GM12878 (cell line): Measurements from ENCODE around the gene CDHR5. TPM values are rescaled to one million over a fixed set of nuclear protein-coding genes. Genes with fewer than 3 reads are reported as not detected.

ENCODE experiments used
- ATAC-seq: fragments of 200-7000 bp; cut with Tn5 transposase; 3 replicates; pipeline ENCODE4 v1.9.1; 2020; ENCODE audit warnings: mild to moderate bottlenecking, moderate library complexity
- BruUV-seq: library from RNA; stranded (reverse); fragments of 400-500 nt; replicated peaks from 2 replicates; lab custom pipeline; 2021; lab: Mats Ljungman, UMichigan
- CTCF ChIA-PET: fragments of 300-600 bp; sonication (Branson Sonifier 250); formaldehyde crosslinking; extraction: SDS; loops from one replicate; lab custom pipeline; 2021; ENCODE audit warnings: inconsistent platforms; lab: Yijun Ruan, JAX
- POLR2A ChIA-PET: fragments of 350-600 bp; formaldehyde crosslinking; extraction: SDS; loops from one replicate; lab custom pipeline; 2021; ENCODE audit warnings: inconsistent platforms; lab: Charles Lee
- RAD21 ChIA-PET: fragments of 300-600 bp; sonication (Branson Sonifier 250); formaldehyde crosslinking; loops from one replicate; lab custom pipeline; 2023; ENCODE audit warnings: antibody characterized with exemption; ENCODE audit not compliant: unreplicated experiment; lab: Charles Lee
- SMC1A ChIA-PET: fragments of 300-600 bp; sonication (Branson Sonifier 250); formaldehyde crosslinking; loops from one replicate; lab custom pipeline; 2023; ENCODE audit not compliant: unreplicated experiment, uncharacterized antibody; lab: Charles Lee
- DNase-seq: peaks from one replicate; pipeline ENCODE4 v3.0.0-alpha.2; 2011; ENCODE audit warnings: low read depth, low spot score
- FAIRE-seq: peaks from 3 replicates; lab custom pipeline; 2011; peaks lifted over from hg19 to GRCh38; lab: Jason Lieb, UNC
- H2AFZ ChIP-seq: 2 replicates; pipeline ENCODE4 v1.6.0; 2011; ENCODE audit warnings: low read depth, low read length, control low read depth; ENCODE audit not compliant: control insufficient read depth
- H3K27ac ChIP-seq: 2 replicates; pipeline ENCODE4 v1.5.1; 2011; ENCODE audit warnings: control low read depth; ENCODE audit not compliant: control insufficient read depth, insufficient read depth
- H3K27me3 ChIP-seq, 2 experiments: replicated peaks in 1 of 2; 2 replicates each; pipeline versions ENCODE4 v1.6.0 to v1.6.1; 2011; ENCODE audit warnings: low read length in 1 of 2; ENCODE audit not compliant: control insufficient read depth in 2 of 2, insufficient read depth in 2 of 2
- H3K36me3 ChIP-seq, 2 experiments: 2 replicates each; pipeline ENCODE4 v1.5.1; 2011; ENCODE audit warnings: low read length in 1 of 2; ENCODE audit not compliant: control insufficient read depth in 2 of 2, insufficient read depth in 2 of 2
- H3K4me1 ChIP-seq: 2 replicates; pipeline ENCODE4 v1.6.1; 2011; ENCODE audit warnings: mild to moderate bottlenecking, low read length, moderate library complexity, mixed read lengths; ENCODE audit not compliant: control insufficient read depth, insufficient read depth
- H3K4me2 ChIP-seq: 2 replicates; pipeline ENCODE4 v1.6.0; 2011; ENCODE audit warnings: control low read depth; ENCODE audit not compliant: control insufficient read depth, insufficient read depth
- H3K4me3 ChIP-seq: fragments of 200-600 bp; sonication (generic); 2 replicates; pipeline ENCODE4 v1.5.1; 2016
- H3K79me2 ChIP-seq: 2 replicates; pipeline ENCODE4 v1.6.0; 2011; ENCODE audit warnings: low read length; ENCODE audit not compliant: control insufficient read depth, insufficient read depth
- H3K9ac ChIP-seq: 2 replicates; pipeline ENCODE4 v1.8.0; 2011; ENCODE audit warnings: low read length, control low read depth, mixed read lengths; ENCODE audit not compliant: control insufficient read depth, insufficient read depth
- H3K9me3 ChIP-seq: replicated peaks from 3 replicates; pipeline ENCODE4 v1.5.1; 2011; ENCODE audit warnings: mild to moderate bottlenecking, low read length; ENCODE audit not compliant: control insufficient read depth, insufficient read depth
- H4K20me1 ChIP-seq: 2 replicates; pipeline ENCODE4 v1.6.0; 2011; ENCODE audit not compliant: control insufficient read depth, insufficient read depth
- CHD2 ChIP-seq: IDR thresholded peaks from 2 replicates; pipeline ENCODE4 v1.6.1; 2011; ENCODE audit warnings: low read depth, low read length, improper control_type of control experiment, borderline replicate concordance
- IRF5 ChIP-seq: fragments of 450-650 bp; IDR thresholded peaks from 2 replicates; pipeline ENCODE4 v1.6.1; 2017; ENCODE audit warnings: borderline replicate concordance
- NFYB ChIP-seq: IDR thresholded peaks from 2 replicates; pipeline ENCODE4 v1.6.1; 2011; ENCODE audit warnings: low read depth, mild to moderate bottlenecking, low read length, improper control_type of control experiment, moderate library complexity; ENCODE audit not compliant: insufficient read depth
- ZNF274 ChIP-seq: IDR thresholded peaks from one replicate; pipeline ENCODE4 v1.8.0; 2011; ENCODE audit not compliant: insufficient read length, insufficient read depth
- WGBS: methylation state at CpG from one replicate; pipeline ENCODE4 v1.1.6; 2016; ENCODE audit warnings: low lambda C conversion rate; ENCODE audit not compliant: insufficient replicate concordance, insufficient coverage; ENCODE audit errors: missing lambda C conversion rate; 5-methylcytosine and 5-hydroxymethylcytosine counted together
- in situ Hi-C: fragments of 300-500 bp; cut with MboI; formaldehyde crosslinking; loops from 9 replicates; pipeline ENCODE4 v1.14.3; 2018; ENCODE audit warnings: mixed read lengths
- intact Hi-C: fragments of 100-400 bp; cut with micrococcal nuclease; formaldehyde crosslinking; loops from one replicate; pipeline ENCODE4 v1.14.2; 2022; ENCODE audit not compliant: unreplicated experiment
- polyA plus RNA-seq, 11 experiments: library from polyadenylated mRNA; depleted of rRNA in 4 of 11; unstranded in 6 of 11; stranded (reverse) in 5 of 11; fragments of >200 nt; fragmentation: Nextera tagmentation in 4 of 11; fragmentation: Illumina TruSeq in 1 of 11; extraction: Ambion mirVana in 4 of 11; extraction: Trizol in 1 of 11; gene quantifications; 1 replicate in 1 of 11; 2 replicates in 10 of 11; pipeline versions ENCODE4 v1.2.1 to v1.2.3, GENCODE V29; 2011 to 2016; ENCODE audit warnings: inconsistent platforms in 2 of 11, missing spikeins in 2 of 11, low read depth in 1 of 11
- total RNA-seq, 4 experiments: library from RNA; depleted of rRNA in 3 of 4; stranded (reverse); fragments of >200 nt in 3 of 4; fragmentation: Illumina TruSeq in 1 of 4; extraction: Trizol in 1 of 4; gene quantifications; 2 replicates each; pipeline versions ENCODE4 v1.2.1 to v1.2.3, GENCODE V29; 2013 to 2021

CDHR5 gene
- total and polyA plus RNA-seq, 10 of the 15 experiments (the other 5 are each of a cell fraction or from before 2014, with no cell fraction given): 0.06 TPM; not detected in 9

- no peaks in the 10 kb centered on the region for H3K27me3 ChIP-seq
- 83% methylated on average over 19 of the region's 19 CpGs for WGBS
- no peaks in the 10 kb centered on the region for H3K79me2 ChIP-seq
- no peaks in the 10 kb centered on the region for H4K20me1 ChIP-seq
- peaks cover 9 to 15% of the 10 kb centered on the region in 2 experiments; a peak in 3 of 4 replicates for H3K36me3 ChIP-seq
- ATAC-seq (no peak), FAIRE-seq (no peak), DNase-seq (no peak)
- CTCF ChIA-PET: interaction anchor here (9.5 kb wide), 1 partner anchor 64 kb away, joined by 91 read pairs; no protein-coding TSS in a partner anchor
- in situ Hi-C loops: loop anchor here (10.0 kb wide), 1 partner anchor 65 kb away; no protein-coding TSS in a partner anchor
- POLR2A ChIA-PET: interaction anchor here (0.9 kb wide), 1 partner anchor 62 kb away, joined by 3 read pairs; no protein-coding TSS in a partner anchor
- H3K27ac ChIP-seq: no peak overlapping the region
- RAD21 ChIA-PET: interaction anchor here (2.9 to 3.1 kb wide), 2 partner anchors 62 to 66 kb away, joined by 10 to 15 read pairs; no protein-coding TSS in a partner anchor
- no peak overlapping the region for H3K4me2 ChIP-seq
- SMC1A ChIA-PET: interaction anchor here (1.0 to 1.6 kb wide), 2 partner anchors 31 to 61 kb away, joined by 3 read pairs; no protein-coding TSS in a partner anchor
- H3K9me3 ChIP-seq: no peaks in the 10 kb centered on the region
- intact Hi-C loops: no loop called here
- TF ChIP-seq IRF5: no peak
- no peak for TF ChIP-seq CHD2
- TF ChIP-seq NFYB: no peak
- TF ChIP-seq ZNF274: no peak
- TF ChIP-seq, all 136 proteins: peak for 0
- no peak overlapping the region for H3K9ac ChIP-seq
- H3K4me3 ChIP-seq: no peak overlapping the region
- BruUV-seq: no TSS peak
- H3K4me1 ChIP-seq: peaks cover 13% of the 10 kb centered on the region
- H2AFZ ChIP-seq: no peak overlapping the region
These were observed 35.5 kb upstream of the CDHR5 start for GRCh38 chr11:660281-660680.
